Body of pancreas (tissue), 4 donors: Measurements from ENCODE around the gene ILF2.

Source experiments
- CTCF ChIP-seq, 7 experiments: fragments of 450-650 bp in 4 of 7; fragments of 200-600 bp in 3 of 7; sonication (generic) in 3 of 7; IDR thresholded peaks; one replicate each; pipeline ENCODE4 v1.5.1; 2016 to 2019; ENCODE audit warnings: antibody characterized with exemption in 7 of 7
- POLR2A ChIP-seq, 3 donors: fragments of 450-650 bp; IDR thresholded peaks; one replicate each; pipeline ENCODE4 v1.6.1; 2016; ENCODE audit warnings: antibody characterized with exemption in 3 of 3, mild to moderate bottlenecking in 2 of 3

- TF ChIP-seq CTCF (IDR thresholded peaks at IDR 0.05): no peak
- no peak for TF ChIP-seq POLR2A (IDR thresholded peaks at IDR 0.05)
These were observed 46.5 kb upstream of the ILF2 start for GRCh38 chr1:153717330-153717729.
